Adrenal gland (tissue), 12 donors: Measurements from ENCODE around the gene UBA5. TPM values are rescaled to one million over a fixed set of nuclear protein-coding genes. Genes with fewer than 3 reads are reported as not detected.
"Not testable (repeated sequence)": the region's sequence is repeated elsewhere in the genome, so short reads cannot be mapped to it uniquely, and the experiment has no call there.

Experiments
- DNase-seq, 7 donors: peaks; one replicate each; pipeline ENCODE4 v3.0.0-alpha.2; 2019 to 2020
- H3K27ac ChIP-seq, 5 donors: fragments of 200-600 bp; sonication (generic) in 4 of 5; 1 replicate in 3 of 5; 2 replicates in 2 of 5; pipeline versions ENCODE4 v1.5.1 to v1.8.0; 2016 to 2020; ENCODE audit warnings: mild to moderate bottlenecking in 1 of 5
- H3K27me3 ChIP-seq: fragments of 200-600 bp; 2 replicates; pipeline ENCODE4 v1.8.0; 2021
- H3K36me3 ChIP-seq, 2 donors: fragments of 200-600 bp; replicated peaks in 1 of 2; 1 replicate in 1 of 2; 2 replicates in 1 of 2; pipeline versions ENCODE4 v1.5.1 to v1.8.0; 2018 to 2022
- H3K4me1 ChIP-seq, 2 donors: fragments of 200-600 bp; replicated peaks in 1 of 2; 1 replicate in 1 of 2; 2 replicates in 1 of 2; pipeline versions ENCODE4 v1.5.1 to v1.8.0; 2018 to 2021
- H3K4me3 ChIP-seq, 4 donors: fragments of 200-600 bp; sonication (generic) in 3 of 4; one replicate each; pipeline ENCODE4 v1.5.1; 2016 to 2018
- H3K9me3 ChIP-seq, 3 donors: fragments of 200-600 bp; sonication (generic) in 1 of 3; replicated peaks in 1 of 3; 1 replicate in 2 of 3; 2 replicates in 1 of 3; pipeline versions ENCODE4 v1.5.1 to v1.8.0; 2016 to 2021
- POLR2A ChIP-seq, 2 donors: fragments of 450-650 bp; IDR thresholded peaks; one replicate each; pipeline ENCODE4 v1.6.1; 2017; ENCODE audit warnings: antibody characterized with exemption in 2 of 2, mild to moderate bottlenecking in 2 of 2, moderate library complexity in 1 of 2
- WGBS, 4 donors: extraction: QIAGEN DNeasy Blood & Tissue Kit in 2 of 4; methylation state at CpG; one replicate each; pipeline versions ENCODE4 v1.1.5 to v1.1.7; 2013 to 2017; 5-methylcytosine and 5-hydroxymethylcytosine counted together
- intact Hi-C, 2 donors: fragments of 100-400 bp; cut with DNase I; formaldehyde crosslinking; loops; one replicate each; pipeline versions ENCODE4 v1.14.1 to v1.15.0; 2022 to 2023
- polyA plus RNA-seq, 3 donors: library from polyadenylated mRNA; stranded (reverse); fragments of 200-250 nt in 2 of 3; fragments of 350-450 nt in 1 of 3; fragmentation: Illumina TruSeq in 1 of 3; extraction: RNeasy Lipid Tissue Mini Kit (QIAGEN cat#74804) in 1 of 3; gene quantifications; one replicate each; pipeline ENCODE4 v1.2.3, GENCODE V29; 2013 to 2014
- total RNA-seq, 9 donors: library from RNA; depleted of rRNA in 4 of 9; stranded (reverse); fragments of >200 nt in 4 of 9; fragments of 120-200 nt in 1 of 9; fragmentation: NEBNext Ultra II Directional in 1 of 9; extraction: Animal tissue kit (Norgen Biotek cat#: 25700) in 1 of 9; gene quantifications; one replicate each; pipeline versions ENCODE4 v1.1.0 to v1.2.4, GENCODE V29; 2013 to 2023
- TF ChIP-seq, protein P1 (sequence below), 6 experiments: fragments of 450-650 bp in 4 of 6; fragments of 200-600 bp in 2 of 6; sonication (generic) in 1 of 6; IDR thresholded peaks; 1 replicate in 5 of 6; 2 replicates in 1 of 6; pipeline versions ENCODE4 v1.5.1 to v1.8.0; 2016 to 2021; ENCODE audit warnings: antibody characterized with exemption in 6 of 6, mild to moderate bottlenecking in 2 of 6, moderate library complexity in 1 of 6
- donor health status: healthy with polysubstance abuse.
- donor health status: Bipolar disorder and iron deficiency.
- donor health status: DM: yes; HTN: yes; CAD: no.
- donor health status: DM: no; HTN: no; CAD: no.
- donor health status: DM: no; HTN: no; CAD: no.
- donor health status: DM: yes; HTN: yes; CAD: no.

Gene UBA5
- total and polyA plus RNA-seq, 12 donors = 35.6 to 134 (median 64.1) TPM

DNA sequence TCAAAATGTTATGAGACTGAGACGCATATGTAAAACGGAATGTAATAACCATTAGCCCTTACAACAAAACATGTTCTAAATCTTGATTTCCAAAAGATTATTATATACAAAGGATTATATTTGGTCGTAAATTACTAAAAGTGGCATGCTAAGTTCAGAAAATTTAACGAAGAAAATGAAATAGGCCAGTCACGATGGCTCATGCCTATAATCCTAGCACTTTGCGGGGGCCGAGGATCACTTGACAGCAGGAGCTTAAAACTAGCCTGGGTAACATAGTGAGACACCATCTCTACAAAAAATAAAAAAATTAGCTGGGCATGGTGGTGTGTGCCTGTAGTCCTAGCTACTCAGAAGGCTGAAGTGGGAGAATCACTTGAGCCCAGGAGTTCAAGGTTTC, 29.5 kb upstream of the UBA5 start:
- no peak for DNase-seq
- Histone ChIP-seq H3K4me1 (no peaks in the 10 kb centered on the region), H3K36me3 (peaks cover 0 to 13% of the 10 kb centered on the region in 2 donors), H3K27me3 (no peaks in the 10 kb centered on the region), H3K9me3 (no peaks in the 10 kb centered on the region), H3K27ac (no peak overlapping the region), H3K4me3 (no peak overlapping the region)
- TF ChIP-seq, protein P1, sequence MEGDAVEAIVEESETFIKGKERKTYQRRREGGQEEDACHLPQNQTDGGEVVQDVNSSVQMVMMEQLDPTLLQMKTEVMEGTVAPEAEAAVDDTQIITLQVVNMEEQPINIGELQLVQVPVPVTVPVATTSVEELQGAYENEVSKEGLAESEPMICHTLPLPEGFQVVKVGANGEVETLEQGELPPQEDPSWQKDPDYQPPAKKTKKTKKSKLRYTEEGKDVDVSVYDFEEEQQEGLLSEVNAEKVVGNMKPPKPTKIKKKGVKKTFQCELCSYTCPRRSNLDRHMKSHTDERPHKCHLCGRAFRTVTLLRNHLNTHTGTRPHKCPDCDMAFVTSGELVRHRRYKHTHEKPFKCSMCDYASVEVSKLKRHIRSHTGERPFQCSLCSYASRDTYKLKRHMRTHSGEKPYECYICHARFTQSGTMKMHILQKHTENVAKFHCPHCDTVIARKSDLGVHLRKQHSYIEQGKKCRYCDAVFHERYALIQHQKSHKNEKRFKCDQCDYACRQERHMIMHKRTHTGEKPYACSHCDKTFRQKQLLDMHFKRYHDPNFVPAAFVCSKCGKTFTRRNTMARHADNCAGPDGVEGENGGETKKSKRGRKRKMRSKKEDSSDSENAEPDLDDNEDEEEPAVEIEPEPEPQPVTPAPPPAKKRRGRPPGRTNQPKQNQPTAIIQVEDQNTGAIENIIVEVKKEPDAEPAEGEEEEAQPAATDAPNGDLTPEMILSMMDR (IDR thresholded peaks at IDR 0.05) = no peak
- no peak for TF ChIP-seq POLR2A (IDR thresholded peaks at IDR 0.05)
- 85 to 97% (median 97%) methylated on average over 7 of the region's 7 CpGs for WGBS, 4 donors
- intact Hi-C loops = no loop called here

DNA sequence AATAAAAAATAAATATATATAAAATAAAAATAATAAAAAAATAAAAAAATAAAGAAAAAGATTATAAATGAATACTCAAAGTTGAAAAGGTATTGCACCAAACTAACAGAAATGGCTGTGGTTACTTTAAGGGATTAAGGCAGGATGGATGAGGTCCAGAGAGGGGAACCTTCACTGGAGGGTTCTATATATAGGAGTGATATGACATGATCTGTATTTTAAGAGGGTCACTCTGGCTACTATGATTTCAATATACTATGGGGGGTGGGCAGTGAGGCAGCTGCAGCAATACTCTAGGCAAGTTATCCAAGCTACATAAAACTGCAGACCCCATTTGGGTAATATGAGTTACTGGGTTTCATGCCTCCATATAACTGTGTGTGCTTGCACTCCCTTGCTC, 25.1 kb upstream of the UBA5 start:
- intact Hi-C loops = no loop called here
- no peak for DNase-seq
- Histone ChIP-seq H3K9me3 (no peaks in the 10 kb centered on the region), H3K27me3 (no peaks in the 10 kb centered on the region), H3K4me1 (no peaks in the 10 kb centered on the region), H3K4me3 (no peak overlapping the region), H3K27ac (no peak overlapping the region), H3K36me3 (peaks cover 0 to 14% of the 10 kb centered on the region in 2 donors)
- TF ChIP-seq, protein P1 (IDR thresholded peaks at IDR 0.05) = no peak
- TF ChIP-seq POLR2A (IDR thresholded peaks at IDR 0.05) = no peak

DNA sequence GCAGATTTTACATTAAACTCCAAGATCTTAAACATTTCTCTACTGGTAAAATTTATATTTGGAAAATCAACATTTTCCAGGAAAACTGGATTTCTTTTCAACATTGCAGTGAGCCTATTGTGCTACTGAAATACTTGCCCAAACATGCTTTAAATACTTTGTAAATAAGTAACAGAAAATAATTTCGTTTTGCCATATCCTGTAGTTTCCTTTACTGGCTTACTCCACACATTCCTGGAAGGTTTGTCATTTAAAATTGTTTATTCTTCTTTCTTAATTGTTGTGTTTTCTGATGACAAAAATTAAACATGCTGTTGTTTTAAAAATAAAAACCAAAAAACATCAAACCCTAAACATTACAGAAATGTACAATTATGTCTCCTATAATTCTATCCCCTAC, 22.5 kb upstream of the UBA5 start:
- Histone ChIP-seq H3K27ac (no peak overlapping the region), H3K36me3 (peaks cover 0 to 11% of the 10 kb centered on the region in 2 donors), H3K27me3 (no peaks in the 10 kb centered on the region), H3K9me3 (no peaks in the 10 kb centered on the region), H3K4me1 (no peaks in the 10 kb centered on the region), H3K4me3 (no peak overlapping the region)
- no peak for TF ChIP-seq POLR2A (IDR thresholded peaks at IDR 0.05)
- intact Hi-C loops = no loop called here
- WGBS, 4 donors = 42 to 61% (median 59%) methylated on average over 1 of the region's 1 CpG
- DNase-seq = no peak

DNA sequence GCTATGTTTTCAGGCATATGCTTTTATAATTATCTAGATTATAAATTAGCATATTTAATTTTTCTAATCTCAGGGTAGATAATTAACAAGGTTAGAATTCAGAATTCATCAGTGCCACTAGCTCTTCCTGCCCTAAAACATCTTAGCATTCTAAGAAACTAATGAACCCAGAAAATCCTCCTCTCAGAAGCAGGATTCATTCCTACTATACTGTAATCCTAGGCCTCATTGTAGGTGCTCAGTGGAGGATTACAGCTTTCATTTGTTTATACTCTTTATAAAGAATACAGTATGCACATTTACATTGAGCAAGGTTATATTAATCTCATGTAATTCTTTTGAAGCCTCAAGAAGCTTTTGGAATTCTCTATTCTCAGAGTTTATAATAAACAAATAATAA, 21.4 kb upstream of the UBA5 start:
- Histone ChIP-seq H3K4me3 (no peak overlapping the region), H3K36me3 (peaks cover 0 to 11% of the 10 kb centered on the region in 2 donors), H3K27me3 (no peaks in the 10 kb centered on the region), H3K4me1 (no peaks in the 10 kb centered on the region), H3K9me3 (no peaks in the 10 kb centered on the region), H3K27ac (no peak overlapping the region)
- intact Hi-C loops = no loop called here
- TF ChIP-seq POLR2A (IDR thresholded peaks at IDR 0.05) = no peak
- TF ChIP-seq, protein P1 (IDR thresholded peaks at IDR 0.05) = no peak
- no peak for DNase-seq

DNA sequence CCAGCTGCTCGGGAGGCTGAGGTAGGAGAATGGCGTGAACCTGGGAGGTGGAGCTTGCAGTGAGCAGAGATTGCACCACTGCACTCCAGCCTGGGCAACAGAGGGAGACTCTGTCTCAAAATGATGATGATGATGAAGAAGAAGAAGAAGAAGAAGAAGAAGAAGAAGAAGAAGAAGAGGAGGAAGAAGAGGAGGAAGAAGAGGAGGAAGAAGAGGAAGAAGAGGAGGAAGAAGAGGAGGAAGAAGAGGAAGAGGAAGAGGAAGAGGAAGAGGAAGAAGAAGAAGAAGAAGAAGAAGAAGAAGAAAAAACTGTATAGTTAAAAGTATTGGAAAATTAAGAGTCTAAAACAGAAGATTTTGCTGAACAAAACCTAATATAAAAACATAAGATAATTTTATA, 18.7 kb upstream of the UBA5 start:
- not testable (repeated sequence) for H3K27me3 ChIP-seq, H3K9me3 ChIP-seq, DNase-seq, H3K4me1 ChIP-seq, H3K27ac ChIP-seq, H3K4me3 ChIP-seq
- H3K36me3 ChIP-seq = peaks cover 0 to 11% of the 10 kb centered on the region in 2 donors
- WGBS, 4 donors = 89 to 91% (median 91%) methylated on average over 2 of the region's 2 CpGs
- intact Hi-C loops = loop anchor here in 1 of 2 donors (5.0 kb wide), 1 partner anchor 104 kb away; no protein-coding TSS in a partner anchor
